H1 (cell line): ENCODE data around the gene SYDE2. TPM values are rescaled to one million over a fixed set of nuclear protein-coding genes. Genes with fewer than 3 reads are reported as not detected.

Experiments
- BACH1 ChIP-seq: IDR thresholded peaks from 2 replicates; pipeline ENCODE4 v1.6.1; 2012; ENCODE audit warnings: low read length, improper control_type of control experiment
- CBX5 ChIP-seq: fragments of 300-800, 300-1000 bp; sonication (generic); IDR thresholded peaks from 2 replicates; pipeline ENCODE4 v1.7.1; 2016; ENCODE audit warnings: antibody characterized with exemption, low read length, low read depth
- HDAC6 ChIP-seq: IDR thresholded peaks from one replicate; pipeline ENCODE4 v1.7.1; 2012; ENCODE audit warnings: low read depth, mild to moderate bottlenecking, inconsistent platforms, low read length, moderate library complexity
- KDM5A ChIP-seq: fragments of 200-600 bp; IDR thresholded peaks from 2 replicates; pipeline ENCODE4 v1.7.1; 2012; ENCODE audit warnings: mild to moderate bottlenecking, low read length, inconsistent platforms, mixed read lengths
- TEAD4 ChIP-seq: IDR thresholded peaks from 2 replicates; pipeline ENCODE4 v1.6.1; 2012; ENCODE audit warnings: low read depth, low read length, inconsistent platforms, mixed read lengths
- polyA plus RNA-seq, 7 experiments: library from polyadenylated mRNA; depleted of rRNA in 3 of 7; stranded (reverse) in 5 of 7; unstranded in 2 of 7; fragments of >200 nt in 5 of 7; fragments of 200-250 nt in 2 of 7; gene quantifications; 1 replicate in 5 of 7; 2 replicates in 1 of 7; 4 replicates in 1 of 7; pipeline versions ENCODE4 v1.2.1 to v1.2.3, GENCODE V29; 2011 to 2013; ENCODE audit warnings: missing spikeins in 2 of 7, mixed read lengths in 2 of 7
- total RNA-seq: library from RNA; stranded (reverse); fragmentation: NEBNext Ultra II Directional; extraction: Animal tissue kit (Norgen Biotek cat#: 25700); gene quantifications from 2 replicates; pipeline ENCODE4 v1.2.1, GENCODE V29; 2021
- TF ChIP-seq, protein P1 (sequence below): fragments of 300-600 bp; sonication (generic); IDR thresholded peaks from 2 replicates; pipeline ENCODE4 v1.7.1; 2012; ENCODE audit warnings: low read length, moderate library complexity, mild to moderate bottlenecking, inconsistent platforms; ENCODE audit not compliant: insufficient replicate concordance
- TF ChIP-seq, protein P2 (sequence below), 3 experiments: IDR thresholded peaks; 1 replicate in 2 of 3; 2 replicates in 1 of 3; pipeline versions ENCODE4 v1.5.1 to v1.6.1; 2011; ENCODE audit warnings: low read length in 3 of 3, mild to moderate bottlenecking in 3 of 3, inconsistent platforms in 2 of 3, low read depth in 1 of 3, moderate library complexity in 1 of 3; ENCODE audit not compliant: insufficient read depth in 1 of 3; ENCODE audit errors: control extremely low read depth in 1 of 3

SYDE2 gene
- total and polyA plus RNA-seq, 2 of the 8 experiments (the other 6 are each of a cell fraction or from before 2014, with no cell fraction given) = 1.6 to 14.6 TPM

DNA sequence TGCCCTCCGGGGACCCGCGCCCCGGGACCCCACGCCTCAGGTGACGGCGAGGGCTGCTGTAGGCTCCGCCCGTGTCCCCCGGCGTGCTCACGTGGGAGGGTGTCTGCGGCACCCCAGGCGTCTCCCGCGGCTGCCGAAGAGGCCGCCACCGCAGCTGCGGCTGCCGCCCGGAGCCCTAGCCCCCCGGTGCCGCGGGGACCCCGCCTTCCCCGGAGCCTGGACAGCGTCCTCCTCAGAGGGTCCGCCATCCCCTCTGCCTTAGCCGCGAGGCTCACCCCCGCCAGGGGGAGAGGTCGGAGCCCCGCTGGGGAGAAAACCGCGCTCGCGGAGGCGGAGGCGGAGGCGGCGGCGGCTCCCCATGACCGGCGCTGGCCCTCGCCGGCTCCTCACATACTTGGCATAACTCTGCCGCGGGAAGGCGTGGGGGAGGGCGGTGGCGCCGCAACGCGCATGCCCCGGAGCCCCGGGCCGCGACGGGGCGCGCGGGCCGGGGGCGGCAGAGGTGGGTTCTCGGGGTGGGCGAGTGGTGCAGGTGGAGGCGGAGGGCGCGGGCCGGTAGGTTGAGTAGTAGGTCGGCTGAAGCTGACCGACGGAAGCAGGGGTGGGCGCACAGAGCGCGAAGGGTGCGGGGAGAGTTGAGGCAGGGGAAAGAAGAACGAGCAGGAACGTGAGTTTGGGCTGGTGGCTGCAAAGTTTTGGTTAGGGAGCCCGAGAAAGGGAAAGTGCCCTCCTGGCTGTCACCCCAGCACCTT, 700 bp upstream of the SYDE2 start (continued):
- TF ChIP-seq, protein P1, sequence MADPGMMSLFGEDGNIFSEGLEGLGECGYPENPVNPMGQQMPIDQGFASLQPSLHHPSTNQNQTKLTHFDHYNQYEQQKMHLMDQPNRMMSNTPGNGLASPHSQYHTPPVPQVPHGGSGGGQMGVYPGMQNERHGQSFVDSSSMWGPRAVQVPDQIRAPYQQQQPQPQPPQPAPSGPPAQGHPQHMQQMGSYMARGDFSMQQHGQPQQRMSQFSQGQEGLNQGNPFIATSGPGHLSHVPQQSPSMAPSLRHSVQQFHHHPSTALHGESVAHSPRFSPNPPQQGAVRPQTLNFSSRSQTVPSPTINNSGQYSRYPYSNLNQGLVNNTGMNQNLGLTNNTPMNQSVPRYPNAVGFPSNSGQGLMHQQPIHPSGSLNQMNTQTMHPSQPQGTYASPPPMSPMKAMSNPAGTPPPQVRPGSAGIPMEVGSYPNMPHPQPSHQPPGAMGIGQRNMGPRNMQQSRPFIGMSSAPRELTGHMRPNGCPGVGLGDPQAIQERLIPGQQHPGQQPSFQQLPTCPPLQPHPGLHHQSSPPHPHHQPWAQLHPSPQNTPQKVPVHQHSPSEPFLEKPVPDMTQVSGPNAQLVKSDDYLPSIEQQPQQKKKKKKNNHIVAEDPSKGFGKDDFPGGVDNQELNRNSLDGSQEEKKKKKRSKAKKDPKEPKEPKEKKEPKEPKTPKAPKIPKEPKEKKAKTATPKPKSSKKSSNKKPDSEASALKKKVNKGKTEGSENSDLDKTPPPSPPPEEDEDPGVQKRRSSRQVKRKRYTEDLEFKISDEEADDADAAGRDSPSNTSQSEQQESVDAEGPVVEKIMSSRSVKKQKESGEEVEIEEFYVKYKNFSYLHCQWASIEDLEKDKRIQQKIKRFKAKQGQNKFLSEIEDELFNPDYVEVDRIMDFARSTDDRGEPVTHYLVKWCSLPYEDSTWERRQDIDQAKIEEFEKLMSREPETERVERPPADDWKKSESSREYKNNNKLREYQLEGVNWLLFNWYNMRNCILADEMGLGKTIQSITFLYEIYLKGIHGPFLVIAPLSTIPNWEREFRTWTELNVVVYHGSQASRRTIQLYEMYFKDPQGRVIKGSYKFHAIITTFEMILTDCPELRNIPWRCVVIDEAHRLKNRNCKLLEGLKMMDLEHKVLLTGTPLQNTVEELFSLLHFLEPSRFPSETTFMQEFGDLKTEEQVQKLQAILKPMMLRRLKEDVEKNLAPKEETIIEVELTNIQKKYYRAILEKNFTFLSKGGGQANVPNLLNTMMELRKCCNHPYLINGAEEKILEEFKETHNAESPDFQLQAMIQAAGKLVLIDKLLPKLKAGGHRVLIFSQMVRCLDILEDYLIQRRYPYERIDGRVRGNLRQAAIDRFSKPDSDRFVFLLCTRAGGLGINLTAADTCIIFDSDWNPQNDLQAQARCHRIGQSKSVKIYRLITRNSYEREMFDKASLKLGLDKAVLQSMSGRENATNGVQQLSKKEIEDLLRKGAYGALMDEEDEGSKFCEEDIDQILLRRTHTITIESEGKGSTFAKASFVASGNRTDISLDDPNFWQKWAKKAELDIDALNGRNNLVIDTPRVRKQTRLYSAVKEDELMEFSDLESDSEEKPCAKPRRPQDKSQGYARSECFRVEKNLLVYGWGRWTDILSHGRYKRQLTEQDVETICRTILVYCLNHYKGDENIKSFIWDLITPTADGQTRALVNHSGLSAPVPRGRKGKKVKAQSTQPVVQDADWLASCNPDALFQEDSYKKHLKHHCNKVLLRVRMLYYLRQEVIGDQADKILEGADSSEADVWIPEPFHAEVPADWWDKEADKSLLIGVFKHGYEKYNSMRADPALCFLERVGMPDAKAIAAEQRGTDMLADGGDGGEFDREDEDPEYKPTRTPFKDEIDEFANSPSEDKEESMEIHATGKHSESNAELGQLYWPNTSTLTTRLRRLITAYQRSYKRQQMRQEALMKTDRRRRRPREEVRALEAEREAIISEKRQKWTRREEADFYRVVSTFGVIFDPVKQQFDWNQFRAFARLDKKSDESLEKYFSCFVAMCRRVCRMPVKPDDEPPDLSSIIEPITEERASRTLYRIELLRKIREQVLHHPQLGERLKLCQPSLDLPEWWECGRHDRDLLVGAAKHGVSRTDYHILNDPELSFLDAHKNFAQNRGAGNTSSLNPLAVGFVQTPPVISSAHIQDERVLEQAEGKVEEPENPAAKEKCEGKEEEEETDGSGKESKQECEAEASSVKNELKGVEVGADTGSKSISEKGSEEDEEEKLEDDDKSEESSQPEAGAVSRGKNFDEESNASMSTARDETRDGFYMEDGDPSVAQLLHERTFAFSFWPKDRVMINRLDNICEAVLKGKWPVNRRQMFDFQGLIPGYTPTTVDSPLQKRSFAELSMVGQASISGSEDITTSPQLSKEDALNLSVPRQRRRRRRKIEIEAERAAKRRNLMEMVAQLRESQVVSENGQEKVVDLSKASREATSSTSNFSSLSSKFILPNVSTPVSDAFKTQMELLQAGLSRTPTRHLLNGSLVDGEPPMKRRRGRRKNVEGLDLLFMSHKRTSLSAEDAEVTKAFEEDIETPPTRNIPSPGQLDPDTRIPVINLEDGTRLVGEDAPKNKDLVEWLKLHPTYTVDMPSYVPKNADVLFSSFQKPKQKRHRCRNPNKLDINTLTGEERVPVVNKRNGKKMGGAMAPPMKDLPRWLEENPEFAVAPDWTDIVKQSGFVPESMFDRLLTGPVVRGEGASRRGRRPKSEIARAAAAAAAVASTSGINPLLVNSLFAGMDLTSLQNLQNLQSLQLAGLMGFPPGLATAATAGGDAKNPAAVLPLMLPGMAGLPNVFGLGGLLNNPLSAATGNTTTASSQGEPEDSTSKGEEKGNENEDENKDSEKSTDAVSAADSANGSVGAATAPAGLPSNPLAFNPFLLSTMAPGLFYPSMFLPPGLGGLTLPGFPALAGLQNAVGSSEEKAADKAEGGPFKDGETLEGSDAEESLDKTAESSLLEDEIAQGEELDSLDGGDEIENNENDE = peak; percentile 31
- TF ChIP-seq KDM5A = no peak
- TF ChIP-seq, protein P2, sequence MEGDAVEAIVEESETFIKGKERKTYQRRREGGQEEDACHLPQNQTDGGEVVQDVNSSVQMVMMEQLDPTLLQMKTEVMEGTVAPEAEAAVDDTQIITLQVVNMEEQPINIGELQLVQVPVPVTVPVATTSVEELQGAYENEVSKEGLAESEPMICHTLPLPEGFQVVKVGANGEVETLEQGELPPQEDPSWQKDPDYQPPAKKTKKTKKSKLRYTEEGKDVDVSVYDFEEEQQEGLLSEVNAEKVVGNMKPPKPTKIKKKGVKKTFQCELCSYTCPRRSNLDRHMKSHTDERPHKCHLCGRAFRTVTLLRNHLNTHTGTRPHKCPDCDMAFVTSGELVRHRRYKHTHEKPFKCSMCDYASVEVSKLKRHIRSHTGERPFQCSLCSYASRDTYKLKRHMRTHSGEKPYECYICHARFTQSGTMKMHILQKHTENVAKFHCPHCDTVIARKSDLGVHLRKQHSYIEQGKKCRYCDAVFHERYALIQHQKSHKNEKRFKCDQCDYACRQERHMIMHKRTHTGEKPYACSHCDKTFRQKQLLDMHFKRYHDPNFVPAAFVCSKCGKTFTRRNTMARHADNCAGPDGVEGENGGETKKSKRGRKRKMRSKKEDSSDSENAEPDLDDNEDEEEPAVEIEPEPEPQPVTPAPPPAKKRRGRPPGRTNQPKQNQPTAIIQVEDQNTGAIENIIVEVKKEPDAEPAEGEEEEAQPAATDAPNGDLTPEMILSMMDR (IDR thresholded peaks at IDR 0.05; ENCODE audit: control extremely low read depth in 1 of 3, insufficient read depth in 1 of 3, low read depth in 1 of 3, low read length in 3 of 3) = peak in 1 of 3 experiments; percentile 3; a peak in 1 of 4 replicates
- TF ChIP-seq TEAD4 = peak; percentile 99
- no peak for TF ChIP-seq BACH1
- TF ChIP-seq CBX5 = no peak
- TF ChIP-seq HDAC6 = no peak
